ENCODE data around the gene ILKAP.
A peak's percentile ranks its signal among the peaks of the same experiment; 100 is the strongest.

- TF ChIP-seq, protein P1, sequence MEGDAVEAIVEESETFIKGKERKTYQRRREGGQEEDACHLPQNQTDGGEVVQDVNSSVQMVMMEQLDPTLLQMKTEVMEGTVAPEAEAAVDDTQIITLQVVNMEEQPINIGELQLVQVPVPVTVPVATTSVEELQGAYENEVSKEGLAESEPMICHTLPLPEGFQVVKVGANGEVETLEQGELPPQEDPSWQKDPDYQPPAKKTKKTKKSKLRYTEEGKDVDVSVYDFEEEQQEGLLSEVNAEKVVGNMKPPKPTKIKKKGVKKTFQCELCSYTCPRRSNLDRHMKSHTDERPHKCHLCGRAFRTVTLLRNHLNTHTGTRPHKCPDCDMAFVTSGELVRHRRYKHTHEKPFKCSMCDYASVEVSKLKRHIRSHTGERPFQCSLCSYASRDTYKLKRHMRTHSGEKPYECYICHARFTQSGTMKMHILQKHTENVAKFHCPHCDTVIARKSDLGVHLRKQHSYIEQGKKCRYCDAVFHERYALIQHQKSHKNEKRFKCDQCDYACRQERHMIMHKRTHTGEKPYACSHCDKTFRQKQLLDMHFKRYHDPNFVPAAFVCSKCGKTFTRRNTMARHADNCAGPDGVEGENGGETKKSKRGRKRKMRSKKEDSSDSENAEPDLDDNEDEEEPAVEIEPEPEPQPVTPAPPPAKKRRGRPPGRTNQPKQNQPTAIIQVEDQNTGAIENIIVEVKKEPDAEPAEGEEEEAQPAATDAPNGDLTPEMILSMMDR (IDR thresholded peaks at IDR 0.05; ENCODE audit: low read length), result peak; percentile 10; the same call in 1 of the 2 replicates
- no peak for TF ChIP-seq EZH2 (IDR thresholded peaks at IDR 0.05; ENCODE audit: borderline replicate concordance, low read length)
These were observed 44.9 kb downstream of the ILKAP start, which contains the start of gene ERFE for GRCh38 chr2:238158509-238159070.
